Kidney epithelial cell (primary cell): ENCODE measurements around the gene LNX2. TPM values are rescaled to one million over a fixed set of nuclear protein-coding genes. Genes with fewer than 3 reads are reported as not detected.

Experiments used
- DNase-seq: peaks from one replicate; pipeline ENCODE4 v3.0.0-alpha.2; 2010; ENCODE audit warnings: low read depth
- H3K27me3 ChIP-seq: 2 replicates; pipeline ENCODE4 v1.6.0; 2011; ENCODE audit warnings: low read length; ENCODE audit not compliant: control insufficient read depth, insufficient read depth
- H3K36me3 ChIP-seq: 2 replicates; pipeline ENCODE4 v1.5.1; 2011; ENCODE audit warnings: low read length; ENCODE audit not compliant: control insufficient read depth, insufficient read depth
- H3K4me3 ChIP-seq: 2 replicates; pipeline ENCODE4 v1.5.1; 2011; ENCODE audit warnings: low read depth, mild to moderate bottlenecking, control low read depth, low read length
- CTCF ChIP-seq: IDR thresholded peaks from 2 replicates; pipeline ENCODE4 v1.5.1; 2011; ENCODE audit warnings: mild to moderate bottlenecking, moderate library complexity, low read length, control low read depth, inconsistent platforms; ENCODE audit not compliant: insufficient read depth, poor library complexity, severe bottlenecking
- total RNA-seq: library from RNA; depleted of rRNA; stranded (reverse); fragments of >200 nt; gene quantifications from 2 replicates; pipeline ENCODE4 v1.2.3, GENCODE V29; 2015

Gene LNX2
- total RNA-seq, 1 donor from 2014 or later, result 11.4 TPM

- no peaks in the 10 kb centered on the region for H3K27me3 ChIP-seq
- no peak for TF ChIP-seq CTCF
- DNase-seq, result no peak
- no peak overlapping the region for H3K4me3 ChIP-seq
- no peaks in the 10 kb centered on the region for H3K36me3 ChIP-seq
These were observed 14.9 kb upstream of the LNX2 start for GRCh38 chr13:27635266-27635665.

GRCh38 chr13:27634791-27635190 is 14.5 kb upstream of the LNX2 start:
- no peaks in the 10 kb centered on the region for H3K27me3 ChIP-seq
- H3K4me3 ChIP-seq, result no peak overlapping the region
- TF ChIP-seq CTCF, result no peak
- no peak for DNase-seq
- no peaks in the 10 kb centered on the region for H3K36me3 ChIP-seq

- H3K36me3 ChIP-seq, result no peaks in the 10 kb centered on the region
- H3K27me3 ChIP-seq, result no peaks in the 10 kb centered on the region
- H3K4me3 ChIP-seq, result no peak overlapping the region
- no peak for TF ChIP-seq CTCF
- no peak for DNase-seq
These were observed 13.9 kb upstream of the LNX2 start for GRCh38 chr13:27634231-27634630.

- Histone ChIP-seq H3K4me3 (no peak overlapping the region), H3K27me3 (no peaks in the 10 kb centered on the region), H3K36me3 (no peaks in the 10 kb centered on the region)
- TF ChIP-seq CTCF, result no peak
- DNase-seq, result no peak
These were observed 12.3 kb upstream of the LNX2 start for GRCh38 chr13:27632648-27633047.

- TF ChIP-seq CTCF, result no peak
These were observed 11.9 kb upstream of the LNX2 start for GRCh38 chr13:27632214-27632613.

GRCh38 chr13:27631665-27632064 is 11.3 kb upstream of the LNX2 start:
- Histone ChIP-seq H3K4me3 (no peak overlapping the region), H3K36me3 (no peaks in the 10 kb centered on the region), H3K27me3 (no peaks in the 10 kb centered on the region)
- TF ChIP-seq CTCF, result no peak
- no peak for DNase-seq

More at GRCh38 chr13:27632214-27632613, 11.9 kb upstream of the LNX2 start:
- H3K4me3 ChIP-seq, result no peak overlapping the region
- no peaks in the 10 kb centered on the region for H3K36me3 ChIP-seq
- H3K27me3 ChIP-seq, result no peaks in the 10 kb centered on the region
- no peak for DNase-seq
